Osteoblast (primary cell): ENCODE measurements around the gene COL8A2. TPM values are rescaled to one million over a fixed set of nuclear protein-coding genes. Genes with fewer than 3 reads are reported as not detected.

Experiments used
- DNase-seq: peaks from one replicate; pipeline ENCODE4 v3.0.0; 2011; ENCODE audit warnings: low spot score, mixed read lengths; ENCODE audit not compliant: insufficient read length; ENCODE audit errors: missing footprints
- H2AFZ ChIP-seq: 2 replicates; pipeline ENCODE4 v1.6.0; 2011; ENCODE audit warnings: mild to moderate bottlenecking, low read length
- H3K27ac ChIP-seq: 2 replicates; pipeline ENCODE4 v1.5.1; 2011; ENCODE audit warnings: mild to moderate bottlenecking, low read depth, low read length, moderate library complexity
- H3K27me3 ChIP-seq: 2 replicates; pipeline ENCODE4 v1.6.0; 2012; ENCODE audit warnings: mild to moderate bottlenecking, control low read depth, inconsistent platforms, low read length, moderate library complexity; ENCODE audit not compliant: insufficient read depth
- H3K36me3 ChIP-seq: 2 replicates; pipeline ENCODE4 v1.5.1; 2011; ENCODE audit warnings: mild to moderate bottlenecking, low read length, control low read depth, moderate library complexity; ENCODE audit not compliant: insufficient read depth
- H3K4me1 ChIP-seq: 2 replicates; pipeline ENCODE4 v1.5.1; 2011; ENCODE audit warnings: mild to moderate bottlenecking, low read length, control low read depth, moderate library complexity; ENCODE audit not compliant: insufficient read depth
- H3K4me2 ChIP-seq: 2 replicates; pipeline ENCODE4 v1.6.0; 2011; ENCODE audit warnings: mild to moderate bottlenecking, low read length; ENCODE audit not compliant: insufficient read depth
- H3K4me3 ChIP-seq: fragments of 200-600 bp; sonication (generic); 3 replicates; pipeline ENCODE4 v1.5.1; 2012; ENCODE audit warnings: mild to moderate bottlenecking, low read length, inconsistent platforms; ENCODE audit not compliant: insufficient read depth
- H3K79me2 ChIP-seq: 2 replicates; pipeline ENCODE4 v1.6.0; 2012; ENCODE audit warnings: mild to moderate bottlenecking, low read length, control low read depth, inconsistent platforms; ENCODE audit not compliant: insufficient read depth
- H3K9me3 ChIP-seq: 2 replicates; pipeline ENCODE4 v1.5.1; 2011; ENCODE audit warnings: low read depth, low read length, control low read depth
- H4K20me1 ChIP-seq: 2 replicates; pipeline ENCODE4 v1.6.0; 2012; ENCODE audit warnings: mild to moderate bottlenecking, low read length, control low read depth; ENCODE audit not compliant: insufficient read depth
- CTCF ChIP-seq: IDR thresholded peaks from 2 replicates; pipeline ENCODE4 v1.5.1; 2011; ENCODE audit warnings: mild to moderate bottlenecking, low read depth, low read length, moderate library complexity; ENCODE audit errors: extremely low read depth
- total RNA-seq: library from RNA; depleted of rRNA; stranded (reverse); fragments of >200 nt; gene quantifications from 2 replicates; pipeline ENCODE4 v1.2.3, GENCODE V29; 2012

The COL8A2 gene
- total RNA-seq, 1 donor: 15.2 TPM

GRCh38 chr1:36055706-36056105 lies 69.3 kb downstream of the COL8A2 start:
- Histone ChIP-seq H3K27me3 (no peaks in the 10 kb centered on the region), H3K79me2 (no peaks in the 10 kb centered on the region), H4K20me1 (no peaks in the 10 kb centered on the region), H3K4me3 (no peak overlapping the region), H3K27ac (no peak overlapping the region), H3K4me1 (no peaks in the 10 kb centered on the region), H3K36me3 (peaks cover 12% of the 10 kb centered on the region), H3K9me3 (no peaks in the 10 kb centered on the region), H2AFZ (no peak overlapping the region), H3K4me2 (no peak overlapping the region)
- no peak for TF ChIP-seq CTCF
- DNase-seq: no peak

- Histone ChIP-seq H3K27me3 (no peaks in the 10 kb centered on the region), H3K4me1 (no peaks in the 10 kb centered on the region), H3K4me2 (no peak overlapping the region), H3K27ac (no peak overlapping the region), H3K4me3 (no peak overlapping the region), H3K79me2 (no peaks in the 10 kb centered on the region), H3K36me3 (peaks cover 12% of the 10 kb centered on the region), H3K9me3 (no peaks in the 10 kb centered on the region), H4K20me1 (no peaks in the 10 kb centered on the region), H2AFZ (no peak overlapping the region)
- TF ChIP-seq CTCF: no peak
- no peak for DNase-seq
Observed at GRCh38 chr1:36053978-36054377, 71.0 kb downstream of the COL8A2 start.

GRCh38 chr1:36051821-36052220 lies 73.2 kb downstream of the COL8A2 start:
- Histone ChIP-seq H3K4me3 (no peak overlapping the region), H3K4me2 (no peak overlapping the region), H4K20me1 (no peaks in the 10 kb centered on the region), H3K79me2 (no peaks in the 10 kb centered on the region), H3K27me3 (no peaks in the 10 kb centered on the region), H3K4me1 (no peaks in the 10 kb centered on the region), H3K9me3 (no peaks in the 10 kb centered on the region), H3K27ac (no peak overlapping the region), H2AFZ (no peak overlapping the region), H3K36me3 (peaks cover 18% of the 10 kb centered on the region)
- TF ChIP-seq CTCF: no peak
- no peak for DNase-seq

Other genes starting within 250 kb of the COL8A2 start
- 20.6 and 21.8 TPM in 2 replicates for gene AGO1, start 242.0 kb downstream of the COL8A2 start, total RNA-seq
- gene AGO3, start 194.1 kb downstream of the COL8A2 start, total RNA-seq: 14.8 and 17.4 TPM in 2 replicates
- gene TEKT2, start 41.1 kb downstream of the COL8A2 start, total RNA-seq: 0.29 TPM in 1 of 2 replicates, not detected in the other
- gene ADPRS, start 36.3 kb downstream of the COL8A2 start, total RNA-seq: 20.6 and 24.2 TPM in 2 replicates
- 93.4 and 111 TPM in 2 replicates for gene TRAPPC3, start 24.3 kb upstream of the COL8A2 start, total RNA-seq
- gene MAP7D1, start 30.9 kb upstream of the COL8A2 start, total RNA-seq: 106 and 132 TPM in 2 replicates
- 127 and 137 TPM in 2 replicates for gene THRAP3, start 99.2 kb upstream of the COL8A2 start, total RNA-seq
- gene SH3D21, start 181.1 kb upstream of the COL8A2 start, total RNA-seq: 1.8 and 2.2 TPM in 2 replicates
- gene EVA1B, start 198.4 kb upstream of the COL8A2 start, total RNA-seq: 119 and 135 TPM in 2 replicates